HL-60 (cell line): Measurements from ENCODE around the gene SMURF1.

ENCODE experiments used
- DNase-seq, 2 experiments: peaks; one replicate each; pipeline ENCODE4 v3.0.0-alpha.2; 2010 to 2020; ENCODE audit warnings: low read depth in 1 of 2, low spot score in 1 of 2
- H3K27ac ChIP-seq: fragments of 250-450 bp; sonication (Bioruptor Pico); replicated peaks from 2 replicates; pipeline ENCODE4 v1.5.1; 2020; ENCODE audit warnings: mild to moderate bottlenecking, moderate library complexity
- H3K27me3 ChIP-seq: fragments of 250-450 bp; sonication (Bioruptor Pico); 2 replicates; pipeline ENCODE4 v1.5.1; 2021; ENCODE audit warnings: mild to moderate bottlenecking, moderate library complexity; ENCODE audit not compliant: insufficient read depth, poor library complexity, severe bottlenecking
- H3K4me3 ChIP-seq: replicated peaks from 2 replicates; pipeline ENCODE4 v1.5.1; 2011; ENCODE audit warnings: mild to moderate bottlenecking, control low read depth, low read length; ENCODE audit not compliant: insufficient read depth
- CTCF ChIP-seq: IDR thresholded peaks from one replicate; pipeline ENCODE4 v1.5.1; 2011; ENCODE audit warnings: low read length, control low read depth, inconsistent platforms; ENCODE audit not compliant: insufficient read depth
- GABPA ChIP-seq: IDR thresholded peaks from 2 replicates; pipeline ENCODE4 v1.6.1; 2012; ENCODE audit warnings: low read depth
- POLR2AphosphoS5 ChIP-seq: IDR thresholded peaks from 2 replicates; pipeline ENCODE4 v1.6.1; 2012; ENCODE audit warnings: low read depth
- REST ChIP-seq: IDR thresholded peaks from 2 replicates; pipeline ENCODE4 v1.6.1; 2012; ENCODE audit warnings: low read depth; ENCODE audit not compliant: insufficient replicate concordance
- SPI1 ChIP-seq: IDR thresholded peaks from 2 replicates; pipeline ENCODE4 v1.6.1; 2012; ENCODE audit warnings: low read depth, mild to moderate bottlenecking, borderline replicate concordance

The SMURF1 gene

GRCh38 chr7:98990356-98990755 is 153.6 kb downstream of the SMURF1 start:
- H3K4me3 ChIP-seq = no peak overlapping the region
- no peak for TF ChIP-seq GABPA
- no peak for TF ChIP-seq POLR2AphosphoS5
- no peak for TF ChIP-seq REST
- TF ChIP-seq SPI1 = no peak
- TF ChIP-seq CTCF = no peak
- no peak for DNase-seq
- H3K27ac ChIP-seq = no peak overlapping the region
- H3K27me3 ChIP-seq = no peaks in the 10 kb centered on the region

- no peaks in the 10 kb centered on the region for H3K27me3 ChIP-seq
- no peak overlapping the region for H3K4me3 ChIP-seq
- TF ChIP-seq CTCF = no peak
- no peak for TF ChIP-seq SPI1
- TF ChIP-seq GABPA = no peak
- TF ChIP-seq REST = no peak
- TF ChIP-seq POLR2AphosphoS5 = no peak
- no peak overlapping the region for H3K27ac ChIP-seq
- DNase-seq = no peak
Measured at GRCh38 chr7:98988641-98989040, 155.3 kb downstream of the SMURF1 start.

- Histone ChIP-seq H3K4me3 (no peak overlapping the region), H3K27ac (no peak overlapping the region)
- no peak for TF ChIP-seq GABPA
- no peak for TF ChIP-seq CTCF
- no peak for TF ChIP-seq SPI1
Measured at GRCh38 chr7:98985945-98986344, 158.0 kb downstream of the SMURF1 start.

GRCh38 chr7:98985406-98985805 is 158.5 kb downstream of the SMURF1 start:
- no peak overlapping the region for H3K27ac ChIP-seq
- DNase-seq = no peak
- TF ChIP-seq CTCF (no peak), POLR2AphosphoS5 (no peak)

More at GRCh38 chr7:98985945-98986344, 158.0 kb downstream of the SMURF1 start:
- no peaks in the 10 kb centered on the region for H3K27me3 ChIP-seq
- no peak for DNase-seq

More at GRCh38 chr7:98985406-98985805, 158.5 kb downstream of the SMURF1 start:
- H3K27me3 ChIP-seq = no peaks in the 10 kb centered on the region
- H3K4me3 ChIP-seq = no peak overlapping the region
